K562 (cell line): ENCODE results near the gene CPEB1. TPM values are rescaled to one million over a fixed set of nuclear protein-coding genes. Genes with fewer than 3 reads are reported as not detected.

Experiments
- ATAC-seq: fragments of 200-7000 bp; cut with Tn5 transposase; 3 replicates; pipeline ENCODE4 v1.9.1; 2020; ENCODE audit warnings: moderate library complexity
- BruUV-seq: library from RNA; stranded (reverse); fragments of 400-500 nt; replicated peaks from 2 replicates; lab custom pipeline; 2021; lab: Mats Ljungman, UMichigan
- CTCF ChIA-PET: fragments of 300-600 bp; formaldehyde crosslinking; extraction: SDS; loops from one replicate; lab custom pipeline; 2021; ENCODE audit warnings: low intra/inter-chr PET ratio; lab: Yijun Ruan, JAX
- POLR2A ChIA-PET: fragments of 300-600, 350-650 bp; sonication (Branson Sonifier 250); formaldehyde crosslinking; extraction: SDS; loops from one replicate; lab custom pipeline; 2021; ENCODE audit warnings: antibody characterized with exemption, inconsistent platforms; lab: Yijun Ruan, JAX
- DNase-seq, 4 experiments: peaks; one replicate each; pipeline versions ENCODE4 v3.0.0 to v3.0.0-alpha.2; 2011 to 2018; ENCODE audit warnings: low spot score in 3 of 4, mixed read lengths in 3 of 4; ENCODE audit errors: extremely low read depth in 1 of 4
- FAIRE-seq: peaks from 2 replicates; lab custom pipeline; 2011; peaks lifted over from hg19 to GRCh38; lab: Jason Lieb, UNC
- H2AFZ ChIP-seq: 2 replicates; pipeline ENCODE4 v1.6.0; 2011; ENCODE audit warnings: low read depth, low read length, control low read depth, inconsistent platforms
- H3K27ac ChIP-seq: fragments of 200-600 bp; 3 replicates; pipeline ENCODE4 v1.8.0; 2011; ENCODE audit warnings: low read depth, mild to moderate bottlenecking, control low read depth, inconsistent platforms, low read length, moderate library complexity, mixed read lengths; ENCODE audit errors: extremely low read depth
- H3K27me3 ChIP-seq, 2 experiments: fragments of 300-600 bp in 1 of 2; 2 replicates in 1 of 2; 3 replicates in 1 of 2; pipeline versions ENCODE4 v1.6.0 to v1.8.0; 2011; ENCODE audit warnings: inconsistent platforms in 2 of 2, low read length in 2 of 2, mild to moderate bottlenecking in 1 of 2, mixed read lengths in 1 of 2, moderate library complexity in 1 of 2; ENCODE audit not compliant: control insufficient read depth in 2 of 2, insufficient read depth in 2 of 2
- H3K36me3 ChIP-seq: fragments of 300-600 bp; 3 replicates; pipeline ENCODE4 v1.8.0; 2011; ENCODE audit warnings: mild to moderate bottlenecking, low read length, inconsistent platforms; ENCODE audit not compliant: control insufficient read depth, insufficient read depth
- H3K4me1 ChIP-seq, 2 experiments: fragments of 200-600 bp in 1 of 2; replicated peaks in 1 of 2; 2 replicates in 1 of 2; 3 replicates in 1 of 2; pipeline versions ENCODE4 v1.5.1 to v1.8.0; 2011; ENCODE audit warnings: inconsistent platforms in 2 of 2, low read length in 2 of 2, mild to moderate bottlenecking in 1 of 2, mixed read lengths in 1 of 2, moderate library complexity in 1 of 2; ENCODE audit not compliant: control insufficient read depth in 2 of 2, insufficient read depth in 2 of 2
- H3K4me2 ChIP-seq: 2 replicates; pipeline ENCODE4 v1.6.1; 2011; ENCODE audit warnings: low read length, control low read depth, inconsistent platforms, mixed read lengths; ENCODE audit not compliant: insufficient read depth
- H3K4me3 ChIP-seq: fragments of 200-600 bp; sonication (generic), shearing (Covaris generic); 2 replicates; pipeline ENCODE4 v1.5.1; 2016; ENCODE audit warnings: control low read depth, inconsistent platforms
- H3K79me2 ChIP-seq: fragments of 200-600 bp; 3 replicates; pipeline ENCODE4 v1.8.0; 2011; ENCODE audit warnings: low read length, inconsistent platforms; ENCODE audit not compliant: control insufficient read depth, insufficient read depth
- H3K9ac ChIP-seq, 2 experiments: 2 replicates each; pipeline versions ENCODE4 v1.6.0 to v1.6.1; 2011; ENCODE audit warnings: low read depth in 2 of 2, low read length in 2 of 2, control low read depth in 1 of 2, inconsistent platforms in 1 of 2, mild to moderate bottlenecking in 1 of 2, mixed read lengths in 1 of 2; ENCODE audit not compliant: insufficient read depth in 1 of 2
- H3K9me1 ChIP-seq: one replicate; pipeline ENCODE4 v1.6.0; 2011; ENCODE audit warnings: inconsistent platforms, mild to moderate bottlenecking, low read length, moderate library complexity; ENCODE audit not compliant: control insufficient read depth, insufficient read depth
- H3K9me3 ChIP-seq: replicated peaks from 2 replicates; pipeline ENCODE4 v1.5.1; 2011; ENCODE audit warnings: low read depth, low read length, inconsistent platforms; ENCODE audit not compliant: control insufficient read depth, insufficient read depth
- H4K20me1 ChIP-seq: replicated peaks from 2 replicates; pipeline ENCODE4 v1.6.1; 2011; ENCODE audit warnings: low read length, inconsistent platforms, mixed read lengths; ENCODE audit not compliant: control insufficient read depth, insufficient read depth
- E2F6 ChIP-seq, 2 experiments: IDR thresholded peaks; 2 replicates each; pipeline ENCODE4 v1.6.1; 2011; ENCODE audit warnings: borderline replicate concordance in 1 of 2, control low read depth in 1 of 2, low read depth in 1 of 2, low read length in 1 of 2, mild to moderate bottlenecking in 1 of 2, mixed read lengths in 1 of 2, moderate library complexity in 1 of 2; ENCODE audit not compliant: insufficient read depth in 1 of 2, insufficient read length in 1 of 2, poor library complexity in 1 of 2, severe bottlenecking in 1 of 2; ENCODE audit errors: extremely low read depth in 1 of 2
- HNRNPK ChIP-seq: fragments of 200-400 bp; formaldehyde crosslinking; IDR thresholded peaks from one replicate; pipeline ENCODE4 v1.6.1; 2018; ENCODE audit warnings: mild to moderate bottlenecking, low read depth, low read length; ENCODE audit not compliant: poor library complexity, severe bottlenecking
- WGBS: fragments of 100-300 bp; shearing (Covaris generic); methylation state at CpG from one replicate; pipeline ENCODE4 v1.1.6; 2016; ENCODE audit warnings: low coverage, mixed read lengths; ENCODE audit not compliant: insufficient coverage; ENCODE audit errors: missing lambda C conversion rate; 5-methylcytosine and 5-hydroxymethylcytosine counted together
- in situ Hi-C: fragments of 300-500 bp; cut with MboI; formaldehyde crosslinking; loops from 4 replicates; pipeline ENCODE4 v1.15.0; 2018; ENCODE audit warnings: inconsistent platforms, mixed read lengths
- intact Hi-C: fragments of 100-400 bp; cut with micrococcal nuclease; formaldehyde crosslinking; loops from 2 replicates; pipeline ENCODE4 v1.14.2; 2022
- polyA plus RNA-seq, 8 experiments: library from polyadenylated mRNA; depleted of rRNA in 4 of 8; stranded (reverse) in 5 of 8; unstranded in 3 of 8; fragments of >200 nt; fragmentation: Nextera tagmentation in 2 of 8; fragmentation: Illumina TruSeq in 1 of 8; extraction: Ambion mirVana in 2 of 8; extraction: Trizol in 1 of 8; gene quantifications; 2 replicates each; pipeline versions ENCODE4 v1.2.1 to v1.2.3, GENCODE V29; 2011 to 2014; ENCODE audit warnings: inconsistent platforms in 1 of 8, missing spikeins in 1 of 8
- total RNA-seq, 7 experiments: library from RNA; depleted of rRNA in 6 of 7; stranded (reverse); fragments of >200 nt in 6 of 7; fragmentation: Illumina TruSeq in 2 of 7; extraction: Trizol in 2 of 7; gene quantifications; 2 replicates each; pipeline versions ENCODE4 v1.2.1 to v1.2.3, GENCODE V29; 2011 to 2021; ENCODE audit warnings: low replicate concordance in 1 of 7

CPEB1 gene
- total and polyA plus RNA-seq, 9 of the 15 experiments (the other 6 are each of a cell fraction or from before 2014, with no cell fraction given) = 2.2 to 13.4 (median 9.7) TPM

- no peaks in the 10 kb centered on the region for H3K9me3 ChIP-seq
- TF ChIP-seq E2F6 (IDR thresholded peaks at IDR 0.05; ENCODE audit: borderline replicate concordance in 1 of 2, extremely low read depth in 1 of 2, insufficient read depth in 1 of 2, insufficient read length in 1 of 2, low read depth in 1 of 2, low read length in 1 of 2, poor library complexity in 1 of 2, severe bottlenecking in 1 of 2) = peak in 1 of 2 experiments; percentile 37
- no peak for TF ChIP-seq HNRNPK
- TF ChIP-seq, all 486 proteins: peak for 1
- intact Hi-C loops (loop anchor here (2.0 to 5.0 kb wide), 2 partner anchors 35 to 128 kb away; partner anchors contain the start of genes FSD2 and WHAMM), in situ Hi-C loops (no loop called here)
- Histone ChIP-seq H3K27me3 (peaks cover 0 to 9% of the 10 kb centered on the region in 2 experiments; a peak in 1 of 5 replicates), H2AFZ (peak overlapping the region; percentile 100), H3K27ac (no peak overlapping the region), H3K9ac (peak overlapping the region in 1 of 2 experiments; percentile 98; a peak in 3 of 4 replicates), H4K20me1 (no peaks in the 10 kb centered on the region), H3K9me1 (no peaks in the 10 kb centered on the region), H3K79me2 (no peaks in the 10 kb centered on the region), H3K4me3 (peak overlapping the region; percentile 85), H3K4me2 (peak overlapping the region; percentile 92), H3K4me1 (peaks cover 14 to 23% of the 10 kb centered on the region in 2 experiments; a peak in 4 of 5 replicates), H3K36me3 (no peaks in the 10 kb centered on the region)
- DNase-seq (no peak), FAIRE-seq (no peak), ATAC-seq (no peak)
- BruUV-seq = no TSS peak
- ChIA-PET POLR2A (interaction anchor here (0.5 to 2.6 kb wide), 3 partner anchors 70 to 242 kb away, joined by 3 to 24 read pairs (median 3); partner anchors contain the start of gene RPS17), CTCF (interaction anchor here (0.7 kb wide), 1 partner anchor 94 kb away, joined by 3 read pairs; no protein-coding TSS in a partner anchor)
- 23% methylated on average over 16 of the region's 19 CpGs for WGBS
Measured at GRCh38 chr15:82679626-82680199, 32.5 kb upstream of the CPEB1 start.
